Measurements from ENCODE around the gene NUDT3. TPM values are rescaled to one million over a fixed set of nuclear protein-coding genes. Genes with fewer than 3 reads are reported as not detected.
"Not testable (repeated sequence)": the region's sequence is repeated elsewhere in the genome, so short reads cannot be mapped to it uniquely, and the experiment has no call there.

Gene NUDT3
- total RNA-seq, 1 donor from 2014 or later = 31.7 TPM

DNA sequence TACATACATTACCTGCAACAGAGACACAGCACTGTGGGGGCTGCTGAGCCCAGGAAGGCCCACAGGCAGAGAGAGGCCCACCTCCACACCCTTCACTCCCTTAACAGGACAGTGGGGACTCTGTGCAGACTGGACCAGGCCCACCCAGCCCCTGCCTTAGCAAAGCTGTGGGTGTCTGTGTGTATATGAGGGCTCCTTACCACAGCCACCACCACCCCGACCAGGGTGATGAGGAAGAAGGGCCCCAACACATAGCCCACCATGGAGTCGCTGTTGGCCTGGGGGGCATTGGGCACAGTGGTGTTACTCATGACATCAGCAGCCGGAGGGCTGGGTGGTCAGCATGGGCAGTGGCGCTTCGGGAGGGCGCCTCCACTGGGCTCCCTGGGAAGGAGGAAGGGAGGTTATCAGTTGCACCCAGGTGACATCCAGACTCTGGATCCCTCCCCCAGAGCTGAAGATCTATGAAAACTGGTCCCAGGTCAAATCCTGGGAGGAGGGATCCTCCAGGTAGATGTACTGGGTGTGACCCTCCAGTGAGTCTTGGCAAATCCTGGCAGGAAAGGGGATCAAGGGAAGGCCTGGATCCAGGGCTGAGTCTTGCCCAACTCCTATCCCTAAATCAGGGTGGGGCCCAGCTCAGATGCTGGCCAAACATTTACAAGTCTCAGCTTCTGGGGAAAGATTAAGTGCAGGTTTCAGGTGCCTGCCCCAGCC is 144.8 kb downstream of the NUDT3 start:
- TF ChIP-seq, protein P1, sequence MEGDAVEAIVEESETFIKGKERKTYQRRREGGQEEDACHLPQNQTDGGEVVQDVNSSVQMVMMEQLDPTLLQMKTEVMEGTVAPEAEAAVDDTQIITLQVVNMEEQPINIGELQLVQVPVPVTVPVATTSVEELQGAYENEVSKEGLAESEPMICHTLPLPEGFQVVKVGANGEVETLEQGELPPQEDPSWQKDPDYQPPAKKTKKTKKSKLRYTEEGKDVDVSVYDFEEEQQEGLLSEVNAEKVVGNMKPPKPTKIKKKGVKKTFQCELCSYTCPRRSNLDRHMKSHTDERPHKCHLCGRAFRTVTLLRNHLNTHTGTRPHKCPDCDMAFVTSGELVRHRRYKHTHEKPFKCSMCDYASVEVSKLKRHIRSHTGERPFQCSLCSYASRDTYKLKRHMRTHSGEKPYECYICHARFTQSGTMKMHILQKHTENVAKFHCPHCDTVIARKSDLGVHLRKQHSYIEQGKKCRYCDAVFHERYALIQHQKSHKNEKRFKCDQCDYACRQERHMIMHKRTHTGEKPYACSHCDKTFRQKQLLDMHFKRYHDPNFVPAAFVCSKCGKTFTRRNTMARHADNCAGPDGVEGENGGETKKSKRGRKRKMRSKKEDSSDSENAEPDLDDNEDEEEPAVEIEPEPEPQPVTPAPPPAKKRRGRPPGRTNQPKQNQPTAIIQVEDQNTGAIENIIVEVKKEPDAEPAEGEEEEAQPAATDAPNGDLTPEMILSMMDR (IDR thresholded peaks at IDR 0.05; ENCODE audit: insufficient read depth, low read length, poor library complexity, severe bottlenecking) = no peak
- peak overlapping the region; percentile 57 for H3K4me3 ChIP-seq (ENCODE audit: low read depth, low read length)
- DNase-seq (ENCODE audit: low read depth) = no peak
- no peaks in the 10 kb centered on the region for H3K27me3 ChIP-seq (ENCODE audit: control insufficient read depth, insufficient read depth, low read length)
- H3K36me3 ChIP-seq (ENCODE audit: control insufficient read depth, insufficient read depth, low read length) = peaks cover 1% of the 10 kb centered on the region

DNA sequence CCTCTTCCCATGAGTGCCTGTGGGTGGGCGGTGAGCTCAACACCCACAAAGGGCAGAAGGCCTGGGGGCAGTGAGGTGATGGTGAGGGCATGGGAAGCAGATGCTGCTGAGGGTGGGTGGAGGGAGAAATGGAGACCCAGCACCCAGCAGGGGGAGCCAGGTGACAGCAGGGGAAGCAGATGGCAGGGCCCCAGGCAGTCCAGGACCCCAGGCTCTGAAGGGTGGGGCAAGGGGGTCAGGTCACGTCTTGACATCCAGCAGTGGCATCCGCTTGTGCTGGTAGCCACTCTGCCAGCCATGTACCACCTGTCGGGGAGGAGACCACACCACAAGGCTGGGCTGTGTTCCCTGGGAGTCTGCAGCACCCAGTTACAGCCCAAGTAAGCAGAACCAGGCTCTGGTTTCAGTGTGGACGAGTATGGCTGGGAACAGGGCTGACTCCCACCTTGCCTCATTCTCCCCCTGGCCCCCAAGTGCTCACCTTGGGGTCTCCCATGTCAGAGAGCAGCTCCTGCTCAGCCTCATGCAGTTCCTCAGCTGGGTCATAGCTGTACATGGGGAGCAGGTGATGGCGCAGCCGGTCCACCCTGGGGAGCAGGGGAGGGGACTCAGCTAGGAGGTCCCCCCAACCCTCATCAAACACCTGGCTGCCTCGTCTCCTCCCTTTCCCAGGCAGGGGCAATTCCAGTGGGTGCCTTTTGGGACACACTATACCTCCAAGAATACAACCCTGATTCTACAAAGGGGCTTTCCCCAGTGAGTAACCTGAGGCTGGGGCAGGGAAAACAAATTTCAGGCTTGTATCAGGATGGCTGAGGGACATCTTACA is 145.7 kb downstream of the NUDT3 start:
- Histone ChIP-seq H3K36me3 (ENCODE audit: control insufficient read depth, insufficient read depth, low read length) (peaks cover 1% of the 10 kb centered on the region), H3K4me3 (ENCODE audit: low read depth, low read length) (no peak overlapping the region), H3K27me3 (ENCODE audit: control insufficient read depth, insufficient read depth, low read length) (no peaks in the 10 kb centered on the region)
- no peak for DNase-seq (ENCODE audit: low read depth)
- TF ChIP-seq, protein P1 (IDR thresholded peaks at IDR 0.05; ENCODE audit: insufficient read depth, low read length, poor library complexity, severe bottlenecking) = peak; percentile 73

DNA sequence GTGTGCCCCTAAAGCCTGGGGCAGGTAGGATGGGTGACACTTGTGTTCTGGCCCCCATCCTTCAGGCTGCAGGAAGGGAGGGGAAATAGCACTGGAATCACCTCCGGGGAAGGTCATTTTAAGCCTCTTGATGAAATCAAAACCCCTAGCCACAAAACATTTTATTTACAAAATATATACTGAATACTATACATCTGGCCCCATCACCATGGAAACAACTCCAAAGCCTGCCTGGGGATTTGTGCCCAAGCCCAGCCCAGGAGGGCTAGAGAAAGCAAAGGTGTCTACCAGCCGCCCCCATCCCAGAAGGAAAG is 146.3 kb downstream of the NUDT3 start:
- Histone ChIP-seq H3K27me3 (ENCODE audit: control insufficient read depth, insufficient read depth, low read length) (no peaks in the 10 kb centered on the region), H3K4me3 (ENCODE audit: low read depth, low read length) (no peak overlapping the region), H3K36me3 (ENCODE audit: control insufficient read depth, insufficient read depth, low read length) (peaks cover 4% of the 10 kb centered on the region)
- DNase-seq (ENCODE audit: low read depth) = no peak
- TF ChIP-seq, protein P1 (IDR thresholded peaks at IDR 0.05; ENCODE audit: insufficient read depth, low read length, poor library complexity, severe bottlenecking) = no peak

DNA sequence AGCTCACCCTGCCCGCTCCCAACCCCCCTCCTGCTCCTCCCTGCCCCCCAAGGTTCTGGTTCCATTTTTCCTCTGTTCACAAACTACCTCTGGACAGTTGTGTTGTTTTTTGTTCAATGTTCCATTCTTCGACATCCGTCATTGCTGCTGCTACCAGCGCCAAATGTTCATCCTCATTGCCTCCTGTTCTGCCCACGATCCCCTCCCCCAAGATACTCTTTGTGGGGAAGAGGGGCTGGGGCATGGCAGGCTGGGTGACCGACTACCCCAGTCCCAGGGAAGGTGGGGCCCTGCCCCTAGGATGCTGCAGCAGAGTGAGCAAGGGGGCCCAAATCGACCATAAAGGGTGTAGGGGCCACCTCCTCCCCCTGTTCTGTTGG is 146.7 kb downstream of the NUDT3 start:
- H3K27me3 ChIP-seq (ENCODE audit: control insufficient read depth, insufficient read depth, low read length); H3K4me3 ChIP-seq (ENCODE audit: low read depth, low read length); H3K36me3 ChIP-seq (ENCODE audit: control insufficient read depth, insufficient read depth, low read length); DNase-seq (ENCODE audit: low read depth): not testable (repeated sequence)

DNA sequence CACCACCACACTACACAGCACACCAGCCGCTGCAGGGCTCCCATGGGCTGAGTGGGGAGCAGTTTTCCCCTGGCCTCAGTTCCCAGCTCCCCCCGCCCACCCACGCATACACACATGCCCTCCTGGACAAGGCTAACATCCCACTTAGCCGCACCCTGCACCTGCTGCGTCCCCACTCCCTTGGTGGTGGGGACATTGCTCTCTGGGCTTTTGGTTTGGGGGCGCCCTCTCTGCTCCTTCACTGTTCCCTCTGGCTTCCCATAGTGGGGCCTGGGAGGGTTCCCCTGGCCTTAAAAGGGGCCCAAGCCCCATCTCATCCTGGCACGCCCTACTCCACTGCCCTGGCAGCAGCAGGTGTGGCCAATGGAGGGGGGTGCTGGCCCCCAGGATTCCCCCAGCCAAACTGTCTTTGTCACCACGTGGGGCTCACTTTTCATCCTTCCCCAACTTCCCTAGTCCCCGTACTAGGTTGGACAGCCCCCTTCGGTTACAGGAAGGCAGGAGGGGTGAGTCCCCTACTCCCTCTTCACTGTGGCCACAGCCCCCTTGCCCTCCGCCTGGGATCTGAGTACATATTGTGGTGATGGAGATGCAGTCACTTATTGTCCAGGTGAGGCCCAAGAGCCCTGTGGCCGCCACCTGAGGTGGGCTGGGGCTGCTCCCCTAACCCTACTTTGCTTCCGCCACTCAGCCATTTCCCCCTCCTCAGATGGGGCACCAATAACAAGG is 147.3 kb downstream of the NUDT3 start:
- not testable (repeated sequence) for H3K4me3 ChIP-seq (ENCODE audit: low read depth, low read length); DNase-seq (ENCODE audit: low read depth); H3K36me3 ChIP-seq (ENCODE audit: control insufficient read depth, insufficient read depth, low read length); H3K27me3 ChIP-seq (ENCODE audit: control insufficient read depth, insufficient read depth, low read length)

DNA sequence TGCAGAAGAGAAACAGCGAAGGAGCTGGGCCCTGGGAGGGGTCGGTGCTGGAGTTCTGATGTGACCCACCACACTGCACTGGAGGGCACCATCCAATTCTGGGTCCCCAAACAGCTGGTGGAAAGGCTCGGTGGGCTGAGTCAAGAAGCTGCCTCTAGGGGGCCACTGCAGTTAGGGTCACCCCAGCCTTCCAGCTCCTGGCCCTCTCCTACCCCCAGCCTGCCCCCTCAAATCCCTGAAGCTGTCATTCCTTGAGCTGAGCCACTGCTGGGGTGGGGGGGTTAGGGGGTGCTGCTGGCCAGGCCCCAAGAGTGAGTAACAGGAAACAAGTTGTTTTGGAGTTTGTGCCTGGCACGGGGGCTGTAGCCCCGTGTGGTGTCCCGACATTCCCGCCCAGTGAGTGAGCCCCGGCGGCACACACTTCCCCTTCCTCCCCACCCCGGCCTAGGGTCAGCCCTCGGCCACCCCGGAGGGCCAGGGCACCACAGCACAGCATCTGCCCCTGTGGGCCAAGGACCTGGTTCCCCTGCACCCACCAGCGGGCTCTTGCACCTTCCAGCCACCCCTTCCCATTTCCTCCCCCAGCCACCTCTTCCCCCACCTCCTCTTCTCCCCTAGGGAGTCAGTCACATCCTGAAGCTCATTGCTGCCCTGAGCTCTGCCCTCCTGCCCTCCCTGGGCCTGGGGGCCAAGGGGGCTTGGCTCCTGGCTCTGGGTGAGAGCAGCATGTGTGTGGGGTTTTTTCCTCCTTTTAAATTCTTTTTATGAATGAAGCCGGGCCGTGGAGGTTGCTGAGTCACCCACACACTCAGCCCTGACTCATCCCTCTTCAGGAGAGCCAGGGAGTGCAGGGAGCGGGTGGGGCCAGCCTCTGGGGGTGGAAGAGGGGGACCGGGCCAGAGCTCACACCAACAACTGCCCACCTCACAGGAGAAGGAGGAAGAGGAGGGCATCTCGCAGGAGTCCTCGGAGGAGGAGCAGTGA is 148.3 kb downstream of the NUDT3 start:
- TF ChIP-seq, protein P1 (IDR thresholded peaks at IDR 0.05; ENCODE audit: insufficient read depth, low read length, poor library complexity, severe bottlenecking) = peak; percentile 62
- no peaks in the 10 kb centered on the region for H3K27me3 ChIP-seq (ENCODE audit: control insufficient read depth, insufficient read depth, low read length)
- peak; percentile 79 for DNase-seq (ENCODE audit: low read depth)
- H3K36me3 ChIP-seq (ENCODE audit: control insufficient read depth, insufficient read depth, low read length) = peaks cover 5% of the 10 kb centered on the region
- H3K4me3 ChIP-seq (ENCODE audit: low read depth, low read length) = no peak overlapping the region
